K562 (cell line): ENCODE data around the gene IL33. TPM values are rescaled to one million over a fixed set of nuclear protein-coding genes. Genes with fewer than 3 reads are reported as not detected.

ENCODE experiments used
- ATAC-seq: fragments of 200-7000 bp; cut with Tn5 transposase; 3 replicates; pipeline ENCODE4 v1.9.1; 2020; ENCODE audit warnings: moderate library complexity
- BruUV-seq: library from RNA; stranded (reverse); fragments of 400-500 nt; replicated peaks from 2 replicates; lab custom pipeline; 2021; lab: Mats Ljungman, UMichigan
- CTCF ChIA-PET: fragments of 300-600 bp; formaldehyde crosslinking; extraction: SDS; loops from one replicate; lab custom pipeline; 2021; ENCODE audit warnings: low intra/inter-chr PET ratio; lab: Yijun Ruan, JAX
- POLR2A ChIA-PET: fragments of 300-600, 350-650 bp; sonication (Branson Sonifier 250); formaldehyde crosslinking; extraction: SDS; loops from one replicate; lab custom pipeline; 2021; ENCODE audit warnings: antibody characterized with exemption, inconsistent platforms; lab: Yijun Ruan, JAX
- DNase-seq, 4 experiments: peaks; one replicate each; pipeline versions ENCODE4 v3.0.0 to v3.0.0-alpha.2; 2011 to 2018; ENCODE audit warnings: low spot score in 3 of 4, mixed read lengths in 3 of 4; ENCODE audit errors: extremely low read depth in 1 of 4
- FAIRE-seq: peaks from 2 replicates; lab custom pipeline; 2011; peaks lifted over from hg19 to GRCh38; lab: Jason Lieb, UNC
- H2AFZ ChIP-seq: 2 replicates; pipeline ENCODE4 v1.6.0; 2011; ENCODE audit warnings: low read depth, low read length, control low read depth, inconsistent platforms
- H3K27ac ChIP-seq: fragments of 200-600 bp; 3 replicates; pipeline ENCODE4 v1.8.0; 2011; ENCODE audit warnings: low read depth, mild to moderate bottlenecking, control low read depth, inconsistent platforms, low read length, moderate library complexity, mixed read lengths; ENCODE audit errors: extremely low read depth
- H3K27me3 ChIP-seq, 2 experiments: fragments of 300-600 bp in 1 of 2; 2 replicates in 1 of 2; 3 replicates in 1 of 2; pipeline versions ENCODE4 v1.6.0 to v1.8.0; 2011; ENCODE audit warnings: inconsistent platforms in 2 of 2, low read length in 2 of 2, mild to moderate bottlenecking in 1 of 2, mixed read lengths in 1 of 2, moderate library complexity in 1 of 2; ENCODE audit not compliant: control insufficient read depth in 2 of 2, insufficient read depth in 2 of 2
- H3K36me3 ChIP-seq: fragments of 300-600 bp; 3 replicates; pipeline ENCODE4 v1.8.0; 2011; ENCODE audit warnings: mild to moderate bottlenecking, low read length, inconsistent platforms; ENCODE audit not compliant: control insufficient read depth, insufficient read depth
- H3K4me1 ChIP-seq, 2 experiments: fragments of 200-600 bp in 1 of 2; replicated peaks in 1 of 2; 2 replicates in 1 of 2; 3 replicates in 1 of 2; pipeline versions ENCODE4 v1.5.1 to v1.8.0; 2011; ENCODE audit warnings: inconsistent platforms in 2 of 2, low read length in 2 of 2, mild to moderate bottlenecking in 1 of 2, mixed read lengths in 1 of 2, moderate library complexity in 1 of 2; ENCODE audit not compliant: control insufficient read depth in 2 of 2, insufficient read depth in 2 of 2
- H3K4me2 ChIP-seq: 2 replicates; pipeline ENCODE4 v1.6.1; 2011; ENCODE audit warnings: low read length, control low read depth, inconsistent platforms, mixed read lengths; ENCODE audit not compliant: insufficient read depth
- H3K4me3 ChIP-seq: fragments of 200-600 bp; sonication (generic), shearing (Covaris generic); 2 replicates; pipeline ENCODE4 v1.5.1; 2016; ENCODE audit warnings: control low read depth, inconsistent platforms
- H3K79me2 ChIP-seq: fragments of 200-600 bp; 3 replicates; pipeline ENCODE4 v1.8.0; 2011; ENCODE audit warnings: low read length, inconsistent platforms; ENCODE audit not compliant: control insufficient read depth, insufficient read depth
- H3K9ac ChIP-seq, 2 experiments: 2 replicates each; pipeline versions ENCODE4 v1.6.0 to v1.6.1; 2011; ENCODE audit warnings: low read depth in 2 of 2, low read length in 2 of 2, control low read depth in 1 of 2, inconsistent platforms in 1 of 2, mild to moderate bottlenecking in 1 of 2, mixed read lengths in 1 of 2; ENCODE audit not compliant: insufficient read depth in 1 of 2
- H3K9me1 ChIP-seq: one replicate; pipeline ENCODE4 v1.6.0; 2011; ENCODE audit warnings: inconsistent platforms, mild to moderate bottlenecking, low read length, moderate library complexity; ENCODE audit not compliant: control insufficient read depth, insufficient read depth
- H3K9me3 ChIP-seq: replicated peaks from 2 replicates; pipeline ENCODE4 v1.5.1; 2011; ENCODE audit warnings: low read depth, low read length, inconsistent platforms; ENCODE audit not compliant: control insufficient read depth, insufficient read depth
- H4K20me1 ChIP-seq: replicated peaks from 2 replicates; pipeline ENCODE4 v1.6.1; 2011; ENCODE audit warnings: low read length, inconsistent platforms, mixed read lengths; ENCODE audit not compliant: control insufficient read depth, insufficient read depth
- CHCHD3 ChIP-seq: fragments of 250-450 bp; sonication (Bioruptor Pico); IDR thresholded peaks from 2 replicates; pipeline ENCODE4 v2.1.2; 2022; ENCODE audit warnings: mild to moderate bottlenecking
- EP400 ChIP-seq: fragments of 450-650 bp; IDR thresholded peaks from 2 replicates; pipeline ENCODE4 v1.6.1; 2017; ENCODE audit warnings: antibody characterized with exemption, mild to moderate bottlenecking, moderate library complexity
- FOXK1 ChIP-seq: sonication (generic); formaldehyde crosslinking; IDR thresholded peaks from 2 replicates; pipeline ENCODE4 v1.8.0; 2022; ENCODE audit warnings: missing genetic modification reagents, mild to moderate bottlenecking, borderline replicate concordance
- HOXB6 ChIP-seq: fragments of 250-450 bp; sonication (Bioruptor Pico); IDR thresholded peaks from 2 replicates; pipeline ENCODE4 v1.5.1; 2022; ENCODE audit warnings: mild to moderate bottlenecking, borderline replicate concordance
- KLF6 ChIP-seq: fragments of 250-450 bp; sonication (Bioruptor Pico); IDR thresholded peaks from 2 replicates; pipeline ENCODE4 v1.4.0; 2020; ENCODE audit warnings: mild to moderate bottlenecking, moderate library complexity, borderline replicate concordance
- LEF1 ChIP-seq: fragments of 450-650 bp; IDR thresholded peaks from 2 replicates; pipeline ENCODE4 v1.6.1; 2016; ENCODE audit warnings: mild to moderate bottlenecking
- MLLT1 ChIP-seq, 2 experiments: fragments of 450-650 bp; IDR thresholded peaks; 2 replicates each; pipeline ENCODE4 v1.6.1; 2016
- PKNOX1 ChIP-seq: fragments of 450-650 bp; IDR thresholded peaks from 2 replicates; pipeline ENCODE4 v1.6.1; 2016
- RCOR1 ChIP-seq, 2 experiments: IDR thresholded peaks; 2 replicates each; pipeline ENCODE4 v1.6.1; 2012; ENCODE audit warnings: low read depth in 2 of 2, low read length in 2 of 2, borderline replicate concordance in 1 of 2, improper control_type of control experiment in 1 of 2
- ZBTB2 ChIP-seq: fragments of 450-650 bp; IDR thresholded peaks from 2 replicates; pipeline ENCODE4 v1.6.1; 2016; ENCODE audit warnings: antibody characterized with exemption
- ZC3H11A ChIP-seq: IDR thresholded peaks from 2 replicates; pipeline ENCODE4 v1.6.1; 2012; ENCODE audit warnings: low read depth, low read length, improper control_type of control experiment
- ZFP91 ChIP-seq: sonication (generic); formaldehyde crosslinking; IDR thresholded peaks from 2 replicates; pipeline ENCODE4 v1.8.0; 2022; ENCODE audit warnings: mild to moderate bottlenecking, missing genetic modification reagents
- ZNF23 ChIP-seq: fragments of 250-450 bp; sonication (Bioruptor Pico); IDR thresholded peaks from 2 replicates; pipeline ENCODE4 v1.4.0; 2020; ENCODE audit warnings: mild to moderate bottlenecking
- ZNF695 ChIP-seq: fragments of 450-650 bp; formaldehyde crosslinking; IDR thresholded peaks from 2 replicates; pipeline ENCODE4 v1.4.0; 2020; ENCODE audit warnings: mild to moderate bottlenecking, moderate library complexity
- ZNF778 ChIP-seq: fragments of 450-650 bp; formaldehyde crosslinking; IDR thresholded peaks from 2 replicates; pipeline ENCODE4 v1.4.0; 2020; ENCODE audit warnings: mild to moderate bottlenecking, moderate library complexity
- WGBS: fragments of 100-300 bp; shearing (Covaris generic); methylation state at CpG from one replicate; pipeline ENCODE4 v1.1.6; 2016; ENCODE audit warnings: low coverage, mixed read lengths; ENCODE audit not compliant: insufficient coverage; ENCODE audit errors: missing lambda C conversion rate; 5-methylcytosine and 5-hydroxymethylcytosine counted together
- in situ Hi-C: fragments of 300-500 bp; cut with MboI; formaldehyde crosslinking; loops from 4 replicates; pipeline ENCODE4 v1.15.0; 2018; ENCODE audit warnings: inconsistent platforms, mixed read lengths
- intact Hi-C: fragments of 100-400 bp; cut with micrococcal nuclease; formaldehyde crosslinking; loops from 2 replicates; pipeline ENCODE4 v1.14.2; 2022
- polyA plus RNA-seq, 8 experiments: library from polyadenylated mRNA; depleted of rRNA in 4 of 8; stranded (reverse) in 5 of 8; unstranded in 3 of 8; fragments of >200 nt; fragmentation: Nextera tagmentation in 2 of 8; fragmentation: Illumina TruSeq in 1 of 8; extraction: Ambion mirVana in 2 of 8; extraction: Trizol in 1 of 8; gene quantifications; 2 replicates each; pipeline versions ENCODE4 v1.2.1 to v1.2.3, GENCODE V29; 2011 to 2014; ENCODE audit warnings: inconsistent platforms in 1 of 8, missing spikeins in 1 of 8
- total RNA-seq, 7 experiments: library from RNA; depleted of rRNA in 6 of 7; stranded (reverse); fragments of >200 nt in 6 of 7; fragmentation: Illumina TruSeq in 2 of 7; extraction: Trizol in 2 of 7; gene quantifications; 2 replicates each; pipeline versions ENCODE4 v1.2.1 to v1.2.3, GENCODE V29; 2011 to 2021; ENCODE audit warnings: low replicate concordance in 1 of 7

Gene IL33
- total and polyA plus RNA-seq, 9 of the 15 experiments (the other 6 are each of a cell fraction or from before 2014, with no cell fraction given): not detected

- no peak for TF ChIP-seq ZFP91 (CRISPR knock-in tag)
- TF ChIP-seq ZC3H11A: no peak
- TF ChIP-seq MLLT1 (IDR thresholded peaks at IDR 0.05): no peak
- no peak for TF ChIP-seq LEF1
- no peak for TF ChIP-seq KLF6
- TF ChIP-seq FOXK1 (CRISPR knock-in tag): no peak
- TF ChIP-seq, all 486 proteins: peak for 0
Observed at GRCh38 chr9:6229186-6229585, 13.6 kb downstream of the IL33 start (continued).

GRCh38 chr9:6229619-6230018 is 14.0 kb downstream of the IL33 start:
- in situ Hi-C loops: no loop called here
- no TSS peak for BruUV-seq
- POLR2A ChIA-PET: no interaction called here

More at GRCh38 chr9:6229619-6230018, 14.0 kb downstream of the IL33 start:
- intact Hi-C loops: no loop called here
- ATAC-seq (no peak), DNase-seq (no peak), FAIRE-seq (no peak)
- H3K4me3 ChIP-seq: no peak overlapping the region
- H3K9ac ChIP-seq: no peak overlapping the region
- no peak overlapping the region for H2AFZ ChIP-seq
- WGBS: 0% methylated on average over 1 of the region's 1 CpG
- no peaks in the 10 kb centered on the region for H3K9me1 ChIP-seq
- no peaks in the 10 kb centered on the region for H3K79me2 ChIP-seq
- no peak overlapping the region for H3K27ac ChIP-seq
- CTCF ChIA-PET: no interaction called here
- no peak overlapping the region for H3K4me2 ChIP-seq
- no peaks in the 10 kb centered on the region for H3K27me3 ChIP-seq
- H3K9me3 ChIP-seq: no peaks in the 10 kb centered on the region
- no peak for TF ChIP-seq EP400
- no peak for TF ChIP-seq ZNF695
- TF ChIP-seq ZBTB2: no peak
- TF ChIP-seq ZNF778 (CRISPR knock-in tag): no peak
- TF ChIP-seq HOXB6 (CRISPR knock-in tag): no peak
- no peak for TF ChIP-seq CHCHD3 (CRISPR knock-in tag)
- TF ChIP-seq PKNOX1: no peak
- TF ChIP-seq ZNF23: no peak
- TF ChIP-seq RCOR1 (IDR thresholded peaks at IDR 0.05; ENCODE audit: borderline replicate concordance in 1 of 2, low read depth in 2 of 2, low read length in 2 of 2): no peak
- no peaks in the 10 kb centered on the region for H4K20me1 ChIP-seq
- H3K36me3 ChIP-seq: no peaks in the 10 kb centered on the region
- no peaks in the 10 kb centered on the region for H3K4me1 ChIP-seq
